HepG2 (cell line): ENCODE measurements around the gene LLGL2. TPM values are rescaled to one million over a fixed set of nuclear protein-coding genes. Genes with fewer than 3 reads are reported as not detected.

ENCODE experiments used
- GATA4 ChIP-seq: sonication (generic); IDR thresholded peaks from 2 replicates; pipeline ENCODE4 v1.6.1; 2016; ENCODE audit warnings: antibody characterized with exemption, low read depth, borderline replicate concordance
- MAX ChIP-seq: IDR thresholded peaks from 2 replicates; pipeline ENCODE4 v1.6.1; 2012; ENCODE audit warnings: inconsistent platforms
- MYC ChIP-seq: sonication (generic); formaldehyde crosslinking; IDR thresholded peaks from 2 replicates; pipeline ENCODE4 v1.9.0; 2021; ENCODE audit warnings: missing genetic modification reagents, borderline replicate concordance
- NFE2 ChIP-seq: sonication (generic); formaldehyde crosslinking; IDR thresholded peaks from 2 replicates; pipeline ENCODE4 v1.4.0; 2020; ENCODE audit warnings: missing genetic modification reagents
- RFX5 ChIP-seq: IDR thresholded peaks from 2 replicates; pipeline ENCODE4 v1.6.1; 2011; ENCODE audit warnings: low read depth, low read length, improper control_type of control experiment
- ZBTB40 ChIP-seq, 2 experiments: fragments of 450-650 bp in 1 of 2; sonication (generic) in 1 of 2; formaldehyde crosslinking in 1 of 2; IDR thresholded peaks; 2 replicates each; pipeline versions ENCODE4 v1.6.1 to v1.8.0; 2016 to 2022; ENCODE audit warnings: antibody characterized with exemption in 1 of 2, mild to moderate bottlenecking in 1 of 2, missing genetic modification reagents in 1 of 2
- ZNF224 ChIP-seq: sonication (generic); formaldehyde crosslinking; IDR thresholded peaks from 2 replicates; pipeline ENCODE4 v1.5.0; 2020; ENCODE audit warnings: mild to moderate bottlenecking, missing genetic modification reagents
- ZNF318 ChIP-seq: sonication (generic); formaldehyde crosslinking; IDR thresholded peaks from 2 replicates; pipeline ENCODE4 v1.4.0; 2020; ENCODE audit warnings: mild to moderate bottlenecking, missing genetic modification reagents
- ZNF33B ChIP-seq: sonication (generic); formaldehyde crosslinking; IDR thresholded peaks from 2 replicates; pipeline ENCODE4 v1.5.1; 2020; ENCODE audit warnings: mild to moderate bottlenecking, missing genetic modification reagents
- polyA plus RNA-seq, 8 experiments: library from polyadenylated mRNA; depleted of rRNA in 3 of 8; stranded (reverse) in 7 of 8; unstranded in 1 of 8; fragments of >200 nt; fragmentation: Illumina TruSeq in 4 of 8; extraction: Trizol in 4 of 8; gene quantifications; 2 replicates each; pipeline versions ENCODE4 v1.2.1 to v1.2.3, GENCODE V29; 2011 to 2016; ENCODE audit warnings: low read depth in 4 of 8, missing spikeins in 1 of 8, mixed read lengths in 1 of 8; ENCODE audit not compliant: insufficient read depth in 1 of 8
- total RNA-seq, 5 experiments: library from RNA; depleted of rRNA; stranded (reverse); fragments of >200 nt; fragmentation: Illumina TruSeq; extraction: Trizol; gene quantifications; 2 replicates each; pipeline ENCODE4 v1.2.3, GENCODE V29; 2016; ENCODE audit warnings: low read depth in 1 of 5

The LLGL2 gene
- total and polyA plus RNA-seq, 2 of the 13 experiments (the other 11 are each of a cell fraction or from before 2014, with no cell fraction given) = 83.0 to 86.7 TPM

- no peak for TF ChIP-seq ZNF318 (CRISPR knock-in tag)
- 0 out of 2 replicates have a peak, but pooled peaks have one; percentile 26 for TF ChIP-seq MYC
- no peak for TF ChIP-seq MAX
- TF ChIP-seq NFE2 = no peak
- TF ChIP-seq RFX5 = no peak
- TF ChIP-seq ZNF224 (CRISPR knock-in tag) = no peak
- no peak for TF ChIP-seq ZBTB40 (IDR thresholded peaks at IDR 0.05)
- 0 out of 2 replicates have a peak, but pooled peaks have one; percentile 23 for TF ChIP-seq ZBTB40 (CRISPR knock-in tag; IDR thresholded peaks at IDR 0.05)
- no peak for TF ChIP-seq GATA4
- no peak for TF ChIP-seq ZNF33B (CRISPR knock-in tag)
Measured at GRCh38 chr17:75619506-75620431, 94.3 kb downstream of the LLGL2 start (continued).
